Neural cell (in vitro differentiated cells): Measurements from ENCODE around the gene BRD3. TPM values are rescaled to one million over a fixed set of nuclear protein-coding genes. Genes with fewer than 3 reads are reported as not detected.

Experiments
- H2AFZ ChIP-seq: fragments of 200-600, 300-800 bp; sonication (generic), shearing (Covaris generic); 2 replicates; pipeline ENCODE4 v1.6.0; 2014; ENCODE audit warnings: low read depth, mild to moderate bottlenecking, antibody characterized with exemption, low read length, moderate library complexity
- H3F3A ChIP-seq: fragments of 200-600 bp; shearing (Covaris generic); 2 replicates; pipeline ENCODE4 v1.6.1; 2016; ENCODE audit warnings: mild to moderate bottlenecking, moderate library complexity, mixed read lengths, antibody characterized with exemption, low read length; ENCODE audit not compliant: insufficient read depth, poor library complexity, severe bottlenecking
- H3K27ac ChIP-seq: fragments of 200-600, 300-800 bp; sonication (generic), shearing (Covaris generic); 2 replicates; pipeline ENCODE4 v1.5.1; 2014; ENCODE audit warnings: mild to moderate bottlenecking, low read length, moderate library complexity
- H3K27me3 ChIP-seq: fragments of 300-800, 200-600 bp; sonication (generic), shearing (Covaris generic); 2 replicates; pipeline ENCODE4 v1.6.0; 2014; ENCODE audit warnings: mild to moderate bottlenecking, low read depth, low read length, moderate library complexity; ENCODE audit not compliant: insufficient read depth
- H3K36me3 ChIP-seq: fragments of 300-800, 200-600 bp; sonication (generic), shearing (Covaris generic); 2 replicates; pipeline ENCODE4 v1.5.1; 2014; ENCODE audit warnings: mild to moderate bottlenecking, antibody characterized with exemption, low read length, moderate library complexity; ENCODE audit not compliant: insufficient read depth
- H3K4me2 ChIP-seq: fragments of 300-800, 200-600 bp; sonication (generic), shearing (Covaris generic); 2 replicates; pipeline ENCODE4 v1.6.0; 2014; ENCODE audit warnings: mild to moderate bottlenecking, low read length
- H3K4me3 ChIP-seq: fragments of 300-800, 200-600 bp; sonication (generic), shearing (Covaris generic); 2 replicates; pipeline ENCODE4 v1.5.1; 2014; ENCODE audit warnings: mild to moderate bottlenecking, low read length, moderate library complexity
- H3K79me2 ChIP-seq: fragments of 200-600 bp; shearing (Covaris generic); replicated peaks from 2 replicates; pipeline ENCODE4 v1.6.0; 2014; ENCODE audit warnings: mild to moderate bottlenecking, low read length, moderate library complexity; ENCODE audit not compliant: insufficient read depth
- H3K9ac ChIP-seq: fragments of 300-800, 200-600 bp; sonication (generic), shearing (Covaris generic); 2 replicates; pipeline ENCODE4 v1.6.1; 2016; ENCODE audit warnings: mild to moderate bottlenecking, low read length, mixed read lengths
- H3K9me2 ChIP-seq: fragments of 200-600 bp; shearing (Covaris generic); 2 replicates; pipeline ENCODE4 v1.6.1; 2016; ENCODE audit warnings: mild to moderate bottlenecking, low read length, mixed read lengths; ENCODE audit not compliant: insufficient read depth
- H3K9me3 ChIP-seq: fragments of 200-600, 300-800 bp; sonication (generic), shearing (Covaris generic); 2 replicates; pipeline ENCODE4 v1.6.1; 2016; ENCODE audit warnings: mild to moderate bottlenecking, mixed run types, low read length, moderate library complexity, mixed read lengths
- H4K20me1 ChIP-seq: fragments of 200-600 bp; shearing (Covaris generic); 2 replicates; pipeline ENCODE4 v1.6.1; 2016; ENCODE audit warnings: mild to moderate bottlenecking, mixed run types; ENCODE audit not compliant: insufficient read depth
- CTCF ChIP-seq: fragments of 450-650 bp; IDR thresholded peaks from 2 replicates; pipeline ENCODE4 v1.5.1; 2014; ENCODE audit warnings: antibody characterized with exemption, mild to moderate bottlenecking, moderate library complexity; ENCODE audit not compliant: poor library complexity, severe bottlenecking
- EP300 ChIP-seq: fragments of 450-650 bp; conservative IDR thresholded peaks from 2 replicates; pipeline ENCODE4 v1.6.1; 2014; ENCODE audit warnings: antibody characterized with exemption, mild to moderate bottlenecking, moderate library complexity; ENCODE audit not compliant: poor library complexity, severe bottlenecking
- EZH2 ChIP-seq: fragments of 200-600, 300-800 bp; shearing (Covaris generic), sonication (generic); IDR thresholded peaks from 2 replicates; pipeline ENCODE4 v1.6.1; 2014; ENCODE audit warnings: antibody characterized with exemption, low read length, borderline replicate concordance, mild to moderate bottlenecking; ENCODE audit not compliant: insufficient read depth, poor library complexity, severe bottlenecking
- MXI1 ChIP-seq: fragments of 450-650 bp; conservative IDR thresholded peaks from 2 replicates; pipeline ENCODE4 v1.6.1; 2014; ENCODE audit warnings: antibody characterized with exemption, mild to moderate bottlenecking; ENCODE audit not compliant: poor library complexity, severe bottlenecking
- POLR2AphosphoS5 ChIP-seq: IDR thresholded peaks from 2 replicates; pipeline ENCODE4 v1.6.1; 2012
- RAD21 ChIP-seq: fragments of 450-650 bp; conservative IDR thresholded peaks from 2 replicates; pipeline ENCODE4 v1.6.1; 2014; ENCODE audit warnings: antibody characterized with exemption, mild to moderate bottlenecking, moderate library complexity
- SMC3 ChIP-seq: fragments of 450-650 bp; conservative IDR thresholded peaks from 2 replicates; pipeline ENCODE4 v1.6.1; 2014; ENCODE audit warnings: antibody characterized with exemption, mild to moderate bottlenecking, moderate library complexity; ENCODE audit not compliant: poor library complexity
- TAF1 ChIP-seq: IDR thresholded peaks from 2 replicates; pipeline ENCODE4 v1.6.1; 2012; ENCODE audit warnings: low read depth
- polyA plus RNA-seq: library from polyadenylated mRNA; depleted of rRNA; stranded (reverse); fragments of >200 nt; gene quantifications from 2 replicates; pipeline ENCODE4 v1.2.3, GENCODE V29; 2014
- TF ChIP-seq, protein P1 (sequence below): IDR thresholded peaks from 2 replicates; pipeline ENCODE4 v1.6.1; 2012; ENCODE audit warnings: borderline replicate concordance

The BRD3 gene
- polyA plus RNA-seq, 1 donor from 2014 or later = 17.6 TPM

DNA sequence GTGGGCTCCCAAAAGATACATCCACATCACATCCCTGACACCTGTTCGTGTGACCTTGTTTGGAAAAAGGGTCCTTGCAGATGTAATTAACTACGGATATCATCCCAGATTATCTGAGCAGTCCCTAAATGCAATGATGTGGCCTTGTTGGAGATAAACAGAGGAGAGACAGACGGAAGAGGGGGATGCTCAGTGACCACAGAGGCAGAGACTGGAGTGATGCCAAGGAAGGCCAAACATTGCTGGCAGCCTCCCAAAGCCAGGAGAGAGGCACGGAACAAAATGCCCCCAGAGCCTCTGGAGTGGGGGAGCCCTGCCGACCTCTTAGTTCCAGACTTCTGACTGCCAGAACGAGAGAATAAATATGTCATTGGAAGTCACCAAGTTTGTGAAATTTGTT, 60.7 kb downstream of the BRD3 start:
- TF ChIP-seq MXI1 (no peak), SMC3 (no peak), RAD21 (no peak), EZH2 (no peak), EP300 (no peak), TAF1 (no peak), POLR2AphosphoS5 (no peak), CTCF (no peak)
- TF ChIP-seq, protein P1, sequence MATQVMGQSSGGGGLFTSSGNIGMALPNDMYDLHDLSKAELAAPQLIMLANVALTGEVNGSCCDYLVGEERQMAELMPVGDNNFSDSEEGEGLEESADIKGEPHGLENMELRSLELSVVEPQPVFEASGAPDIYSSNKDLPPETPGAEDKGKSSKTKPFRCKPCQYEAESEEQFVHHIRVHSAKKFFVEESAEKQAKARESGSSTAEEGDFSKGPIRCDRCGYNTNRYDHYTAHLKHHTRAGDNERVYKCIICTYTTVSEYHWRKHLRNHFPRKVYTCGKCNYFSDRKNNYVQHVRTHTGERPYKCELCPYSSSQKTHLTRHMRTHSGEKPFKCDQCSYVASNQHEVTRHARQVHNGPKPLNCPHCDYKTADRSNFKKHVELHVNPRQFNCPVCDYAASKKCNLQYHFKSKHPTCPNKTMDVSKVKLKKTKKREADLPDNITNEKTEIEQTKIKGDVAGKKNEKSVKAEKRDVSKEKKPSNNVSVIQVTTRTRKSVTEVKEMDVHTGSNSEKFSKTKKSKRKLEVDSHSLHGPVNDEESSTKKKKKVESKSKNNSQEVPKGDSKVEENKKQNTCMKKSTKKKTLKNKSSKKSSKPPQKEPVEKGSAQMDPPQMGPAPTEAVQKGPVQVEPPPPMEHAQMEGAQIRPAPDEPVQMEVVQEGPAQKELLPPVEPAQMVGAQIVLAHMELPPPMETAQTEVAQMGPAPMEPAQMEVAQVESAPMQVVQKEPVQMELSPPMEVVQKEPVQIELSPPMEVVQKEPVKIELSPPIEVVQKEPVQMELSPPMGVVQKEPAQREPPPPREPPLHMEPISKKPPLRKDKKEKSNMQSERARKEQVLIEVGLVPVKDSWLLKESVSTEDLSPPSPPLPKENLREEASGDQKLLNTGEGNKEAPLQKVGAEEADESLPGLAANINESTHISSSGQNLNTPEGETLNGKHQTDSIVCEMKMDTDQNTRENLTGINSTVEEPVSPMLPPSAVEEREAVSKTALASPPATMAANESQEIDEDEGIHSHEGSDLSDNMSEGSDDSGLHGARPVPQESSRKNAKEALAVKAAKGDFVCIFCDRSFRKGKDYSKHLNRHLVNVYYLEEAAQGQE = no peak
- Histone ChIP-seq H3K9me2 (no peaks in the 10 kb centered on the region), H3K27me3 (no peaks in the 10 kb centered on the region)

DNA sequence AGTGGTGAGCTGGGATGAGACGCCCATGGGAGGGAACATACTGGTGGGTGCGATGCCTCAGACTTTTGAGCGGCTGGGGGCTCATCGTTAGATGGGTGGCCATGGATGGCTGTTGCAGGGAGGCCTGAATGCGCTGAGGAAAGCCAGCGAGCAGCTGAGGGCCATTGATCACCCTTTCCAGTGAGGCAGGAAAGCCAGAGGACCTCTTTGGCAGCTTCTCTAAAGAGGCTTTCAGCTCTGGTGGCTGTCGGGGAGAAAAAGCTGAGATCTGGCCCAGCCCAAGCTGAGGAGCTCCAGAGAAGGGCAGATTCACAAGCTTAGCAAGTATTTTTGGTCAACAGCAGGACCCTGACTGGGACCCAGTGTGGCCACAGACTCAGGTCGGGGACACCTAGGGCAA, 62.4 kb downstream of the BRD3 start:
- no peaks in the 10 kb centered on the region for H3K9me3 ChIP-seq
- H3K27ac ChIP-seq = no peak overlapping the region
- no peaks in the 10 kb centered on the region for H3F3A ChIP-seq
- no peaks in the 10 kb centered on the region for H3K27me3 ChIP-seq
- H3K36me3 ChIP-seq = no peaks in the 10 kb centered on the region
- no peak overlapping the region for H3K4me3 ChIP-seq
- TF ChIP-seq SMC3 (no peak), EZH2 (no peak), EP300 (no peak), POLR2AphosphoS5 (no peak), TAF1 (no peak), CTCF (no peak), RAD21 (no peak), MXI1 (no peak)
- TF ChIP-seq, protein P1 = no peak
- H3K9me2 ChIP-seq = no peaks in the 10 kb centered on the region
- H2AFZ ChIP-seq = no peak overlapping the region
- no peaks in the 10 kb centered on the region for H4K20me1 ChIP-seq
- H3K9ac ChIP-seq = no peak overlapping the region
- no peaks in the 10 kb centered on the region for H3K79me2 ChIP-seq
- no peak overlapping the region for H3K4me2 ChIP-seq

More for the DNA sequence above, 60.7 kb downstream of the BRD3 start:
- no peaks in the 10 kb centered on the region for H3K79me2 ChIP-seq
- H3F3A ChIP-seq = no peaks in the 10 kb centered on the region
- H3K9ac ChIP-seq = no peak overlapping the region
- no peak overlapping the region for H2AFZ ChIP-seq
- H3K27ac ChIP-seq = no peak overlapping the region
- no peak overlapping the region for H3K4me2 ChIP-seq
- no peaks in the 10 kb centered on the region for H4K20me1 ChIP-seq
- H3K9me3 ChIP-seq = no peaks in the 10 kb centered on the region
- no peak overlapping the region for H3K4me3 ChIP-seq
- no peaks in the 10 kb centered on the region for H3K36me3 ChIP-seq
